Choroid plexus epithelial cell (primary cell): ENCODE data around the gene KRTAP10-1.

Source experiments
- DNase-seq: peaks from one replicate; pipeline ENCODE4 v3.0.0-alpha.2; 2010; ENCODE audit warnings: low read depth
- H3K4me3 ChIP-seq: 2 replicates; pipeline ENCODE4 v1.5.1; 2011; ENCODE audit warnings: low read depth, mild to moderate bottlenecking, control low read depth, low read length, moderate library complexity
- CTCF ChIP-seq: conservative IDR thresholded peaks from 2 replicates; pipeline ENCODE4 v1.5.1; 2011; ENCODE audit warnings: low read depth, mild to moderate bottlenecking, control low read depth, inconsistent platforms, low read length, moderate library complexity

KRTAP10-1 gene

GRCh38 chr21:44520326-44521300, 19.4 kb downstream of the KRTAP10-1 start:
- H3K4me3 ChIP-seq = no peak overlapping the region
- TF ChIP-seq CTCF = no peak
- DNase-seq = peak; percentile 6

GRCh38 chr21:44519346-44520325, 20.4 kb downstream of the KRTAP10-1 start:
- no peak overlapping the region for H3K4me3 ChIP-seq
- no peak for TF ChIP-seq CTCF
- DNase-seq = no peak

GRCh38 chr21:44518686-44519085, 21.3 kb downstream of the KRTAP10-1 start:
- no peak for DNase-seq
- no peak for TF ChIP-seq CTCF
- no peak overlapping the region for H3K4me3 ChIP-seq

GRCh38 chr21:44517175-44517899, 22.7 kb downstream of the KRTAP10-1 start:
- peak; percentile 47 for DNase-seq
- TF ChIP-seq CTCF = no peak

GRCh38 chr21:44516828-44517174, 23.2 kb downstream of the KRTAP10-1 start:
- no peak for DNase-seq
- no peak for TF ChIP-seq CTCF
- no peak overlapping the region for H3K4me3 ChIP-seq

More at GRCh38 chr21:44517175-44517899, 22.7 kb downstream of the KRTAP10-1 start:
- H3K4me3 ChIP-seq = no peak overlapping the region

- DNase-seq = no peak
- no peak for TF ChIP-seq CTCF
- no peak overlapping the region for H3K4me3 ChIP-seq
Measured at GRCh38 chr21:44516342-44516741, 23.7 kb downstream of the KRTAP10-1 start.
